ENCODE data around the gene SLC45A3.

DNA sequence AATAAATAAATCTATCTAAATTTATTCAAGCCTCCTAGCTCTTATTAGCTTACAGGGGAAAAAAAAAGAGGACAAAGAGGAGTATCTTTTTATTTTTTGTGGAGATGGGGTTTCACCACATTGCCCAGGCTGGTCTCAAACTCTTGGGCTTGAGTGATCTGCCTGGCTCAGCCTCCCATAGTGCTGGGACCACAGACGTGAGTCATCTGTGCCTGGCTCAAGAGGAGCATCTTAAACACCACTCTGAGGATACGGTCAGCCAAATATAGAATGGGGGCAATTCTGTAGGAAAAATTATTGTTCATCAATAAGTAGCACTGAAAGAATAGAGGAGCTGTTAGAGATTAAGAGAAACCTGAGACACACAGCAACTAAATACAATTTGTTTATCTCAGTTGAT is 24.1 kb downstream of the SLC45A3 start:
- TF ChIP-seq, protein P1, sequence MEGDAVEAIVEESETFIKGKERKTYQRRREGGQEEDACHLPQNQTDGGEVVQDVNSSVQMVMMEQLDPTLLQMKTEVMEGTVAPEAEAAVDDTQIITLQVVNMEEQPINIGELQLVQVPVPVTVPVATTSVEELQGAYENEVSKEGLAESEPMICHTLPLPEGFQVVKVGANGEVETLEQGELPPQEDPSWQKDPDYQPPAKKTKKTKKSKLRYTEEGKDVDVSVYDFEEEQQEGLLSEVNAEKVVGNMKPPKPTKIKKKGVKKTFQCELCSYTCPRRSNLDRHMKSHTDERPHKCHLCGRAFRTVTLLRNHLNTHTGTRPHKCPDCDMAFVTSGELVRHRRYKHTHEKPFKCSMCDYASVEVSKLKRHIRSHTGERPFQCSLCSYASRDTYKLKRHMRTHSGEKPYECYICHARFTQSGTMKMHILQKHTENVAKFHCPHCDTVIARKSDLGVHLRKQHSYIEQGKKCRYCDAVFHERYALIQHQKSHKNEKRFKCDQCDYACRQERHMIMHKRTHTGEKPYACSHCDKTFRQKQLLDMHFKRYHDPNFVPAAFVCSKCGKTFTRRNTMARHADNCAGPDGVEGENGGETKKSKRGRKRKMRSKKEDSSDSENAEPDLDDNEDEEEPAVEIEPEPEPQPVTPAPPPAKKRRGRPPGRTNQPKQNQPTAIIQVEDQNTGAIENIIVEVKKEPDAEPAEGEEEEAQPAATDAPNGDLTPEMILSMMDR (IDR thresholded peaks at IDR 0.05): no peak
- TF ChIP-seq, protein P2, sequence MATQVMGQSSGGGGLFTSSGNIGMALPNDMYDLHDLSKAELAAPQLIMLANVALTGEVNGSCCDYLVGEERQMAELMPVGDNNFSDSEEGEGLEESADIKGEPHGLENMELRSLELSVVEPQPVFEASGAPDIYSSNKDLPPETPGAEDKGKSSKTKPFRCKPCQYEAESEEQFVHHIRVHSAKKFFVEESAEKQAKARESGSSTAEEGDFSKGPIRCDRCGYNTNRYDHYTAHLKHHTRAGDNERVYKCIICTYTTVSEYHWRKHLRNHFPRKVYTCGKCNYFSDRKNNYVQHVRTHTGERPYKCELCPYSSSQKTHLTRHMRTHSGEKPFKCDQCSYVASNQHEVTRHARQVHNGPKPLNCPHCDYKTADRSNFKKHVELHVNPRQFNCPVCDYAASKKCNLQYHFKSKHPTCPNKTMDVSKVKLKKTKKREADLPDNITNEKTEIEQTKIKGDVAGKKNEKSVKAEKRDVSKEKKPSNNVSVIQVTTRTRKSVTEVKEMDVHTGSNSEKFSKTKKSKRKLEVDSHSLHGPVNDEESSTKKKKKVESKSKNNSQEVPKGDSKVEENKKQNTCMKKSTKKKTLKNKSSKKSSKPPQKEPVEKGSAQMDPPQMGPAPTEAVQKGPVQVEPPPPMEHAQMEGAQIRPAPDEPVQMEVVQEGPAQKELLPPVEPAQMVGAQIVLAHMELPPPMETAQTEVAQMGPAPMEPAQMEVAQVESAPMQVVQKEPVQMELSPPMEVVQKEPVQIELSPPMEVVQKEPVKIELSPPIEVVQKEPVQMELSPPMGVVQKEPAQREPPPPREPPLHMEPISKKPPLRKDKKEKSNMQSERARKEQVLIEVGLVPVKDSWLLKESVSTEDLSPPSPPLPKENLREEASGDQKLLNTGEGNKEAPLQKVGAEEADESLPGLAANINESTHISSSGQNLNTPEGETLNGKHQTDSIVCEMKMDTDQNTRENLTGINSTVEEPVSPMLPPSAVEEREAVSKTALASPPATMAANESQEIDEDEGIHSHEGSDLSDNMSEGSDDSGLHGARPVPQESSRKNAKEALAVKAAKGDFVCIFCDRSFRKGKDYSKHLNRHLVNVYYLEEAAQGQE (IDR thresholded peaks at IDR 0.05; ENCODE audit: insufficient read depth in 1 of 2, low read depth in 2 of 2, low read length in 1 of 2): no peak
- TF ChIP-seq POLR2AphosphoS5 (IDR thresholded peaks at IDR 0.05; ENCODE audit: low read depth, low read length): no peak

All from Panc1 (cell line).